Activated T-cell treated with anti-CD3 and anti-CD28 coated beads, Interleukin-2, amount 50 U/mL, for 48 hours (primary cell): ENCODE data around the gene KCNJ5.

ENCODE experiments used
- DNase-seq, 2 experiments: peaks; one replicate each; pipeline ENCODE4 v3.0.0-alpha.2; 2020

KCNJ5 gene

DNA sequence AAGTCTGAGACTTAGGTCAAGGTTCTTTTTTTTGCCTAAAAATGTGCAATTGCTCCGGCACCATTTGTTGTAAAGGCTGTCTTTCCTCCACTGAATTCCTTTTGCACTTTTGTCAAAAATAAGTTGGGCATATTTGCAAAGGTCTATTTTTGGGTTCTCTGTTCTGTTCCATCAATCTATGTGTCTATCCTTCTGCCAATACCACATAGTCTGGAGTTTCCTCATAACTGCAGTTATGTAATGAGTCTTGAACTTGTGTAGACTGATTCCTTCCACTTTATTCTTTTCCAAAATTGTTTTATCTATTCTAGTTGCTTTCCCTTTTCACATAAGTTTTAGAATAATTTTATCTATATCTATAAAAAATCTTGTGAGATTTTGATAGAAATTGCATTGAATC is 6.7 kb downstream of the KCNJ5 start:
- DNase-seq: no peak

DNA sequence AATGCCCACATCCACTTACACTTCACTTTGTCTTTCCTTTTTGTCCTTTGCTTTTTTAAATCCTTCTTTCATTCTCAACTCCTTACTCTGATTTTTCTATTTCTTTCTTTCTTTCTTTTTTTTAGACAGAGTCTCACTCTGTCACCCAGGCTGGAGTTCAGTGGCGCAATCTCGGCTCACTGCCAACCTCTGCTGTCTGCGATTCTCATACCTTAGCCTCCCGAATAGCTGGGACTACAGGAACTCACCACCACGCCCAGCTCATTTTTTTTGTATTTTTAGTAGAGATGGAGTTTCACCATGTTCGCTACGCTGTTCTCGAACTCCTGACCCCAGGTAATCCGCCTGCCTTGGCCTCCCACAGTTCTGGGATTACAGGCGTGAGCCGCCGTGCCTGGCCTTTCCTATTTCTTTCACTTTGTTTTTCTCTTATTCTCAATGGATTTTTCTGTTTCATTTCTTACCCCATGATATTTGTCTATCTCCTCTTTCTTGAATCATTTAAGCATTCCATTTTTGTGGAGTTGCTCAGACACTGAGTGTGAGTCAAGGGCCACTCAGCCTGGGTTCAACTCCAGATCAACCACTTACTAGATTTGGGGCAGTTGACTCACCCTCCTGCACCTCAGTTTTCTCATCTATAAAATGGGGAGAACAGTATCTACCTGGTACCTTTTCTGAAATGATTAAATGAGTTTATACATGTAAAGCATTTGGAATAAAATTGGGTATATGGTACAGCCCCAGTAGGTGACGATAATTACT is 7.6 kb downstream of the KCNJ5 start:
- DNase-seq: no peak

DNA sequence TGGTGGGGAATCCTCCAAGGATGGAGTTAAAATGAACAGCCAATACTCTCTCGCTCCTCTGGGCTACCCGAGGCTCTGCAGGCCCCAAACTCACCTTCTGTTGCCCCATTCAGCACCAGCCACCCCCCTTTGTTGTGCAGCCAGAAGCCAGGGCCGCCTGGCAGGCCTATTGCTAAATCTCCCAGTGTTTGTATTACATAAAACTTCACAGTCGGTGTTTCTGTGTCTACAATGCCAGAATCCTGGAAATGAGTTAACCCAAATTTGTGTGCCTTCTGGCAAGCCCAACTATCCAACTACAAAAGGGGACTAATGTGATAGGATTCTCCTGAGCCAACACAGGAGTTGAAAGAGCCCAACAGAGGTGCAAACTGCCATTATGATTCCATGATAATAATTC is 9.3 kb downstream of the KCNJ5 start:
- no peak for DNase-seq

DNA sequence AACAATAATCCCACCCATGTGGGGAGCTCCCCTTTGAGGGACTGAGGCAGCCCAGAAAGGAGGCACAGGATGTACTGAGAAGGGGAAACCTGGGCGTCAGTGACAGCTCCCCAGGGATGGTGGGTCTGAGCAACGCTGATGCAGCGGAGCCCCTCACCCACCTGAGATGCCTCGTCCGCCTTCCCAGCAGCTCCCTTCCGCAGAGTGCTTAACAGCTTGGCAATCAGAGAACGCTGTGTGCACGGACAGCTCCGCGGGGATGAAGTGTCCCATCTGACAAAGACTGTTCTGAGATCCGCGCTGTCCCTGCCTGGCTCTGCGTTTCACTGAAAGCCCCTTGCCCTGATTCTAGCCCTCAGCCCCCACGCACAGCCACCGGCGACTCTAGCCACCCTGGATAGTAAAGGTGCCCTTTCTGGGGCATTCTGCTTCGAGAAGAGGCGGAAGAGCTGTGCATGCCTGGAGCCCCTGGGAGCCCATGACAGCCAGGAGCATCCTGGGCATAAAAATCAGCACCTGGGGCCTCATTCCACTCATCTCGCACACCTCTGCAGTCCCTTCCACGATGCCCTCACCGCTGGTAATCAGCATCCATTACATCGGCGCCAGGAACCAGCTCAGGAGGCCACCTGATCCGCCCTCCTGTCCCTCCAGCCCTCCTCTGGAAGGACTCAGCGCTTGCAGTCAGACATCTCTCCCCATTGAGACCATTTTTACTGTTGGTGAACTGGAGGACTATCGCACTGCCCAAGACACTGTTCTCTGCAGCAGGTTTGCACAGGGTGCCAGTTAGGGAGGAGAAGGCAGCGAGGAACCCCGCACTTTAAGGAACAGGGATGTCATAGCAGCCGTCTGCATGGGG is 10.7 kb downstream of the KCNJ5 start:
- no peak for DNase-seq

DNA sequence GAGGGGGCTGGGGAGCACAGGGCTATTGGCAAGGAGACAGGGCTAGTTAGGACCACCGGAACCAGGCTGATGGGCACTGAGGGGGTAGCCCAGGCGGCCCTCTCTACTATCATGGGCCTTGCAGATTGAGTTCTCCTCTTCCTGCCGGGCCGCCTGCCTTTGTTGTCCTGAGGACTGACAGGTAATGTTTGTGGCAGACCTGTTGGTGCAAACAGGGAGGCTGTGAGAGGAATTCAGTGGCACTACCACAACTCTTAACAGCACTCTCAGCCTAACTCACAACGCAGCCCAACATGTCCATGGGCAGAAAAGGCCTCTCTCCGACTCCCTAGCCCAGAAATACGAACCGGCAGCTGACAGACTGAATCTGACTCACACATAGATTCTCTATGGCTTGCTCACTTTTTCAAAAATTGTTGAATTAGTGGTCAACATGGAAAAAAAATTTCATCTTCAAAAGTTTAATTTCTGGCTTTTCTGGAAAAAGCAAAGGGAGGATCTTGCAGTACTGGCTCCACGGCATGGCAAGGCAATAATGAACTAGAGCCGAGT is 11.4 kb downstream of the KCNJ5 start:
- DNase-seq: no peak

DNA sequence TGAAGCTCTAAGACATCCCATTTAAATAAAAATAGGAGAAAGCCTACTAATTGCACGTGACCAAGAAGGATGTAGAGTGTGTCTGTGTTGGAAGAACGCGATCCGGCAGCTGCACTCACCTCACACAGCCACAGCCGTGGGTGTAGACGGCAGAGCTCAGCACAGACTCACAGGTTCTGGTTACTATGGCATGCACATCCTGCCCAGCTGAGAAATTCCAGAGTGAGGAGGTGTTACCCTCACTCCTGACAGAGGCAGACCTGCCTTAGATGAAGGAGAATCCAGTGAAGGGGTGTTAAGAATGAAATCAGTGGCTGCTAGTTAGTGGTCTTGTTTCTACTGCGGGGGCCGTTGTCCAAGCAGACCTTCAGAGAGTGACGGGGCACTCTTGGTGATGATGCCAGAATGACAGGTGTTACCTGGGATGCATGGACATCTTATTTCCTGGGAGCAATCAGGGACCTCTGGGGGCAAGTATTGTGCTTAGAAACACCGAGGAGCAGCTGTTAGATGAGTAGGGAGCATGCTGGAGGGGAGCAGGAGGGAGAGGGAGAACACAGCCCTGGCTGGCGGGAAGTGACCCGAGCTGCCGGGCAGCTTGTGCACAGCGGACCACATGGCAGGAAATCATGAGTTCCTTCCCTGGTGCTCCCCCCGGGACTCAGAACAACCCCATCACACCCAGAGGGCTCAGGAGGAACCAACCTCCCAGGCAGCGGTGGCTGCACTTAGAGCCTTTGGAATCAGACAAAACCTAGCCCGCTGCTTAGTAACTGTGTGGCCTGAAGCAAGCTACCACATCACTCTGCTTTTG is 12.3 kb downstream of the KCNJ5 start:
- DNase-seq: no peak

DNA sequence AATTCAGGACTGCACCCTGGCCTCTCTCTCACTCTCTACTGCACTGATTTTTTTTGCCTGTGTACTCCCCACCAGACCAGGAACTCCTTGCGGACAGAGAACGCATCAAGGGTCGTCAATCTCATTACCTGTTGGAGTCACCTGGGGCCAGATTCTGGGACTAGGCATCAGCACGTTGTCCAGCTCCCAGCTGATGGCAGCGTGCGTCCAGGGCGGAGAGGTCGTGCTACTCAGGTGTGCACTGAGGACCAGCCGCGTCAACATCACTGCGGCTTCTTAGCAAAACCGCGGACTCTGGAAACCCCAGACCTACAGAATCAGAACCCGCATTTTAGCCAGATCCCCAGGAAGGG is 13.1 kb downstream of the KCNJ5 start:
- no peak for DNase-seq

DNA sequence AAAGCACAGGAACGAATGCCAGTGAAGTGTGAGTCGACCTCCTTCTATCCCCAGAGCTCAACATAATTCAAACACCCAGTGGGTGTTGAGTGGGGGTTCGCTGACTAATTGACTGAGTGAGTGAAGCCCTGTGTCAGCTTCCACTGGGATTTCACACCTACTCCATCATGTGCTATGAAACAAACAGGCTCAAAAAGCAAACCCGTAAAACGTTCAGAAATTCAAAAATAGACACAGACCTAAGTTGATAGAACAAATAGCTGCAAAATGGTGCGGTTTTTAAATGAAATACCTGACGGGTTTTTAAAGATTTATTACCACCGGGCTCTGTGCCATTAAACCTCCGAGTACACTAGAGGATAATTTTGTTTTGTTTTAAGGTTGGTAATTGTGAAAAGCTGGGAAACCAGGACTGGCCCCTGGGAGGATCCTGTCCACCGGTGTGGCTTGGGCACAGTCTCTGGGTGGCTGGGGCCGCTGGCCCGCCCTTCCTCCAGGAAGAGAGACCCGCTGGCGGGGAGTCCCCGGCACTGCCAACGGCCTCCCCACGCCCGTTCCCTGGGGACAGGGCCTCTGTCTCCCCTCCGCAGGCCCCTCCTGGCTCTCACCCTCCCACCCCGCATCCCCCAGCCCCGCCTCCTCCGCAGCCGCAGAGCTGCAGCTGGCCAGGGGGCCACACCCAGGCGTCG is 13.6 kb downstream of the KCNJ5 start:
- no peak for DNase-seq

DNA sequence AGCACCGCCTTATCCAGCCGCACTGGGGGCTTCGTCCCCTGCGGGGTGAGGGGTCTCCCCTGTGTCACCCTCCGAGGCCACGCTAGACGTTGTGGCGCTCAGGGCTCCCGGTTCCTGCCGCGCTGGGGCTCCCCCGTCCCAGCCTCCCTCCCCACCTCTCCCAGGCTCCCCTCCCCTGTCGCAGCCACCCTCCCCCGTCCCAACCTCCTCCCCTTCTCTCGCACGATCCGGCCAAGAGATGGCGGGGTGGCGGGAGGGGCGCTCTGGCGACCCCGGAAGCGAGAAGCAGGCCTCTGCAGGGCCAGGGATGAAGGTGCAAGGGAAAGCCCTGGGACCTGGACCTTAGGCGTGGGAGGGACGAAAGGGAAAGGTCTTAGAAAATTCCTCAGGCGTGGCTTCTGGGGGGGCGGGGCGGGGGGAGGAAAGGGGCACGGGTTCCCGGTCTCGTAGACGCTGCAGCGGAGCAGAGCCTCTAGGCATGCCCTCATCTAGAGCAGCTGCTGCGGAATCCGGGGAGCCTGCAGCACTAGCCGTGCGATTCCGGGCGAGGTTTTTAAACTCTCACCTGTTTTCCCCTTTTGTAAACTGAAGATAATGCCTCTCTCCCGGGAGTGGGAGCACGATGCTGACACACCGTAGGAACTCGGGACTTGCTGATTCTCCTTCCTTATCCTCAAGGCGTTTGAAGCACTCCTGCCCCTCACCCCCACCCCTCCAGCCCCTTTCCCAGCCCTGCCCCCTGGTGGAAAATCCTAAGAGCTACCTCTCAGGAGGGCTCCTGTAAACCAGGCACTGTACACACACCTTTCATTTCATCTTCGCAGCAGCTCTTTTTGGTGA is 14.4 kb downstream of the KCNJ5 start:
- DNase-seq: peak; percentile 55 to 57

DNA sequence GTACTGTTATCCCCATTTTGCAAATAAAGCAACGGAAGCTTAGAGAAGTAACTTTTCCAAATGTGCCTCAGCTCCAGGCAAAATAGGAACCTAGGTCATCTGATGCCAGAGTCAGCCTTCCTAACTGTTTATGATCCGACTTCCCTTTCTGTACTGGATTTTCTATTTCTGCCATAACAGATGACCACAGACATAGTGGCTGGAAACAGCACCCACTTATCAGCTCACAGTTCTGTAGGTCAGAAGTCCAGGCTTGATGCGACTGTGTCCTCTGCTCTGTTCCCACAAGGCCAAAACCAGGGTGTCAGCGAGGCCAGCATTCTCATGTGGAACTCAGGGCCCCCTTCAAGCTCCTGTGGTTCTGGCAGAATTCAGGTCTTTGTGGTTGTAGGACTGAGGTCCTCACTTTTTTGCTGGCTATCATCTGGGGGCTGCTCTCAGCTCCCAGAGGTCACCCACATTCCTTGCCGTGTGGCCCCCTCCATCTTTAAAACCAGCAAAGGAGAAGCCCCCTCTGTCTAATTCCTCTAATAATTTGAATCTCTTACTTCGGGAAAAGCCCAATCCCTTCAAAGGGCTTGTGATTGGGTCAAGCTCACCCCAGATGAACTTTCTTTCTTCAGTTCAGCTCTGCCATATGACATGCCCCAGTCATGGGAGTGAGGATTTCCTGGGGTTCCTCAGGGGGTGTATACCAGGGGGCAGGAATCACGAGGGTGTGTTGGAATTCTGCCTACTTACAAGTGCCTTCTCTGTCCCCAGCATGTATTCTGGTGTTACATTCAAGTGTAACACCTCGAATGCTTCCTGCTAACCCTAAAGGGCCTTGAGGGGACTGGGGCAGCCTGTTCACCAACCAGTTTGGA is 15.3 kb downstream of the KCNJ5 start:
- no peak for DNase-seq

DNA sequence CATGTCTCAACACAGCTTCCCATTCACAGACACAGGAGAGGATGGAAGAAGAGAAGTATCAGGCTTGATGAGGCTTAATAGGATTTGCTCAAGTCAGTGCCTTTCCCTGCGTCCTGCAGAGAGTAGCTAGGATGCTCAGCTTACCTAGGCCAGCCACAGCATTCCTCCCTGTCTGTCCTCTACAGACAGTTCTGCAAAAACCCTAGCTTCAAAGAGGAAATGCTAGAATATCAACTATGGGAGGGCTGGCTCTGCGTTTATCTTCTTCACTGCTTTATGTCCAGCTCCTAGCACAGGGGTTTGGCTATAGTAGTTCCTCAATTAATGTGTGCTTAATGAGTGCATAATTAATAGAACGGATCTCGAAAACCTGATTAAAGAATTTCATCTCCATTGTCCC is 16.4 kb downstream of the KCNJ5 start:
- no peak for DNase-seq

DNA sequence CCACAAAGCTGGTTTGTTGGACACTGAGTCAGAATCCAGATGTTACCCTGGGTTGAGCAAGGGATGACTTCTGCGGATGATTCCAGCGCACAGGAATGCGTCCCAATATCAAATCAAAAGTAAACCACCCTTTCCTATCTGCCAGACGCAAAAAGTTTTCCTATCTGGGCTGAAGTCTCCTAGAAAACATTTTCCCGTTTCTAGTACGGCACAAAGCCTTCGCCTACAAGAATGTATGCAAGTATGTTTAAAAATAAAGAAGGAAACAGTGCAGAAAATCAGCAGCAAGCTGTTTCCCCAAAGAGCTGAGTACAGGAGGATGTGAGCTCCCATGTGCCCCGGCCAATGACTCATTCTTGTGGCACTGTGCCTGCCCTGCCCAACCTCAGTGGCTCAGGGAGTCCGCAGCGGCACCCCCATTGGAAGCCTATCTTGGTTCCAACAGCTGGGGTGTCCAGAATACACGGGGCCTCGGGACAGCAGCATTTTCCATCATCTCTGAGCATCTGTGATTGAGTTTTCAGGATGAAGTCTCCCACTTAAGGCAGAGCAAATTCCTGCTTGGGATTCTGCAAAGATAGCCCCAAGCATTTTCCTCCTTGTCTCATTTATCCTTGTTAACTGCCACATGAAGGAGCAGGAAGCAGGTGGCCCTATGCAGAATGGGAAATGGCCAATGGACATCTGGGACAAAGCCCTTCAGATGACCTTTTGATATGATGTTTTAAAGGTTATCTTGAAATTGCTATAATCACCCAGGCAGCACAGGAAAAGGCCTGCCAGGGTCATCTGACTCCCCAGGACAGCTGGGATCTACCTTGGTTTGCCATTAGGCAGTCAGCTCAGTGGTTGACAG is 17.5 kb downstream of the KCNJ5 start:
- DNase-seq: no peak

DNA sequence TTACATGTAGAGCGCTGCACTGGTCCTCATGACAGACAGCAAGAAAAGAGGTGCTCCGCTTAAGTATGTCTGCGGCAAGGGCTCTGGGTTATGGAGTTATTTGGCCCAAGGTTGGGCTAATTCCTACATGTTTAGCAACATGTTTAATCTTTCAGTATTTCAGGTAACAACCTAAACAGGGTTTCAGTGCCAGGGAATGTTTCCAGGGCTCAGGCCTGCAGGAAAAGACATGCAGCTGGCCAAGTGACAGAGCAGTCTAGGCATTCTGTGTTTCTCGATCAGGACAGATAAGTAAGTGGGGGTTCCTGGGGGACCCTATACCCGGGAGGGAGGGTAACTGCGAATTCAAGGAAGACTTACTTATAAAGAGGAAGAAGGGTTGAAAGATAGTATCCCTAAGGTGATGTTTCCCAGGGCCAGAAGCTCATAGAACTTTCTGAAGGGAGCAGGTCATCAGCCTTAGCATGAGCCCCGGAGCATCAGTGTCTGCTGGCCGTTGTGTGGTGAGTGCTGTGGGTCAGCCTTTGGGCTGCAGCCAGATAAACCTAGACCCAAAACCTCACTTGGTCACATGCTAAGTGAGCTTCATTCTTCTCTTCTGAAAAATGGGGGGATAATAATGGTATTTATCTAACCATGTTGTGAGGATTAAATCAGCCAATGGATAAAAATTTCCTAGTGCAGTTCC is 18.4 kb downstream of the KCNJ5 start:
- no peak for DNase-seq

DNA sequence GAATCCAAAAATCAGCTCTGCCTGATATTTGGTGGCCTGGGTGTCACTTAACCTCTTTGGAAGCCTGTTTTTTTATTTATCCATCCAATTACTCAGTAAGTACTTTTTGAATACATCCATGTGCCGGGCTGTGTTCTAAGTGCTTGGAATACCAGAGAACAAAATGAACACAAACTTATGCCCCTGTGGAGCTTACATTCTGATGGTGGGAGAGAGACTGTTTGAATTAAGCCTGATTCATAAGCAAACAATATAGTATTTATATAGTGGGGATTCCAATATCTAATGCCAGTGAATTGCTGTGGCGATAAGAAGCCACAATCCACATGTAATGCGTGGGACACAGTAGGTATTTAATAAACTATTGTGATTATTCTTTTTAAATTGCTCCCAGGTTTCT is 19.4 kb downstream of the KCNJ5 start:
- DNase-seq: no peak

DNA sequence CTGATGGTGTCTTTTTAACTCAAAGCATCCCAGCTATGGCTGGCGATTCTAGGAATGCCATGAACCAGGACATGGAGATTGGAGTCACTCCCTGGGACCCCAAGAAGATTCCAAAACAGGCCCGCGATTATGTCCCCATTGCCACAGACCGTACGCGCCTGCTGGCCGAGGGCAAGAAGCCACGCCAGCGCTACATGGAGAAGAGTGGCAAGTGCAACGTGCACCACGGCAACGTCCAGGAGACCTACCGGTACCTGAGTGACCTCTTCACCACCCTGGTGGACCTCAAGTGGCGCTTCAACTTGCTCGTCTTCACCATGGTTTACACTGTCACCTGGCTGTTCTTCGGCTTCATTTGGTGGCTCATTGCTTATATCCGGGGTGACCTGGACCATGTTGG is 20.1 kb downstream of the KCNJ5 start:
- no peak for DNase-seq

DNA sequence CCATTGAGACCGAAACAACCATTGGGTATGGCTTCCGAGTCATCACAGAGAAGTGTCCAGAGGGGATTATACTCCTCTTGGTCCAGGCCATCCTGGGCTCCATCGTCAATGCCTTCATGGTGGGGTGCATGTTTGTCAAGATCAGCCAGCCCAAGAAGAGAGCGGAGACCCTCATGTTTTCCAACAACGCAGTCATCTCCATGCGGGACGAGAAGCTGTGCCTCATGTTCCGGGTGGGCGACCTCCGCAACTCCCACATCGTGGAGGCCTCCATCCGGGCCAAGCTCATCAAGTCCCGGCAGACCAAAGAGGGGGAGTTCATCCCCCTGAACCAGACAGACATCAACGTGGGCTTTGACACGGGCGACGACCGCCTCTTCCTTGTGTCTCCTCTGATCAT is 20.5 kb downstream of the KCNJ5 start:
- DNase-seq: no peak

DNA sequence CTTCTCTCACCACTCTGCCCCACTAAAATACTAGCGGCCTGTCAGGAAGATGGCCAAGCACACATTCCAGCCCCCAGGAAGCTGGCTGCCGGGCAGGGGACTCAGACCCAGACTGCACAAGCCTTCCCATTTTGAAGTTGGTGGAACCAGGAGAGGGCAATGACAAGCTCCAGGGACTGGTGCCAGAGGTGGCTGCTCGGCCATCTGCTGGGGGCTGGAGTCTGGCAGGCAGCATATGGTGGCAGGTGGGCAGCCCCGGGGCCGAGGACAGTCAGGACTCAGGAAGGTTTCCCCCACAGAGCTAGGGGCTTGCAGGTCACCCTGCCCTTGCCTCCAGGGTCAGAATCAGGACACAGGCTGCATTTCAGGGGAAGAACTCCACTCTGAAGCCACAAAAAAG is 22.6 kb downstream of the KCNJ5 start:
- DNase-seq: no peak

DNA sequence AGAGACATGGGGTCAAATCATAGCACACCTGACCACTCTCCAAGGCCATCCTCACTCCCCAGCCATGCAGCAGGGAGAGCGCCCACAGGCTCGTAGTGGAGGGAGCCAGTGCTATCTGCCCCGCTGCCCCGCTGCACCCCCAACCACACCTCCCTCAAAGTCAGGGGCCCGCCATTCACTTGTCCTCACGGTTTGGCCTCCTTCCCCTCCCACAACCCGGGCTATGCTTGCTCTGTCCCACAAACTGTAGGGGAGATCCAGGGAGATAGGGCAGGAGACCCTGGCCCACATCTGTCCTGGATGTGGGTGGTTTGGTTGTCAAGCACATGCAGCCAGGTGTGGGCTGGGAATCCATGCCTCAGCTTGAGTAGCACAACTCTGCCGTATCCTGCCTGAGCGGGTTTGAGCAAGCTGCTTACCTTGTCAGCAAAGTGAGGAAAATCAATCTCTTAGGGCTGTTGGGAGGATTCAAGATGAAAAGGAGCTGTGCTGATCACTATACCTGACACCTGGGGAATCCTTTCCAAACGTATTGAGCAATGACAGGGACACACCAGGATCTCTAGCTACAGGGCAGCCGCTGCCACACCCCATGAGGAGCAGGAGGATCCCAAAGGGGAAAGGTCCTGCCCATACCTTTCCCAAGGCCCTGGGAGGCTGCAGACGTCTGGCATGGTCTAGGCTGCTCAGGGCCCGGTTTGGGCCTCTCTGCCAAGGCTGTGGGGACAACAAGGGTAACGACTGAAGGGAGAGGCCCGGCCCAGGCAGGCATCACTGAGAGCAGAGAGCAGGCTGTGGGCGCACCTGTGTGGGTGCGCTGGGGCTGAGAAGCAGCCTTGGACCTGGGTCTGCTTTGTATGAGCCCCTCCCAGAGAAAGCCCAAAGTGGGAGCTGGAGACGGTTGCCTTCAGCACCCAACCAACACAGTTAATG is 23.3 kb downstream of the KCNJ5 start:
- DNase-seq: no peak
